ENCODE data around the gene ARID3A.
"Not testable (repeated sequence)": the region's sequence is repeated elsewhere in the genome, so short reads cannot be mapped to it uniquely, and the experiment has no call there.

The ARID3A gene

GRCh38 chr19:891421-892200 is 34.2 kb upstream of the ARID3A start:
- DNase-seq = not testable (repeated sequence)

- no peak for DNase-seq
These were observed 33.5 kb upstream of the ARID3A start for GRCh38 chr19:892243-892893.

- DNase-seq = peak; percentile 94
These were observed 32.7 kb upstream of the ARID3A start, which contains the start of the genes MED16 and RNU6-9 for GRCh38 chr19:892894-893689. Gene MED16 (minus strand): TSS chr19:893187. CDS start chr19:891131, 2,056 bp downstream. Gene RNU6-9 (plus strand): TSS chr19:893484.

DNA sequence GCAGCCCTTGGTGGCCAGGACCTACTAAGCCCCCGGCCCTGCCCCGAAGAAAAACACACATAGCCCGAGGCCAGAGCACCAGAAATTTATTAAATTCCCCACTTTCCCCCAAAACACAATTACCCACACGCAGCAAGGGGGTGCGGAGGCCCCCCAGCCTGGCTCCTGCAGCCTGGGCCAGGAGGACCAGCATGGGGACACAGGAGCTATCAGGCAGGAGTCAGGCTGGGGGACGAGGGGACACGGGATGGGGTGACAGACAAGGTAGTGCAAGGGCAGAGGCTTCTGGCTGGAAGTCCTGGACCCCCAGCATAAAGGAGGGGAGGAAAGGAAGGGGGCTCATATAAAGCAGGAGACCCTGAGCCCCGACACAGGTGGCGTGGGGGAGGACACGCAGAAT is 29.4 kb upstream of the ARID3A start:
- DNase-seq = no peak

GRCh38 chr19:896999-897398 is 28.8 kb upstream of the ARID3A start:
- no peak for DNase-seq

DNA sequence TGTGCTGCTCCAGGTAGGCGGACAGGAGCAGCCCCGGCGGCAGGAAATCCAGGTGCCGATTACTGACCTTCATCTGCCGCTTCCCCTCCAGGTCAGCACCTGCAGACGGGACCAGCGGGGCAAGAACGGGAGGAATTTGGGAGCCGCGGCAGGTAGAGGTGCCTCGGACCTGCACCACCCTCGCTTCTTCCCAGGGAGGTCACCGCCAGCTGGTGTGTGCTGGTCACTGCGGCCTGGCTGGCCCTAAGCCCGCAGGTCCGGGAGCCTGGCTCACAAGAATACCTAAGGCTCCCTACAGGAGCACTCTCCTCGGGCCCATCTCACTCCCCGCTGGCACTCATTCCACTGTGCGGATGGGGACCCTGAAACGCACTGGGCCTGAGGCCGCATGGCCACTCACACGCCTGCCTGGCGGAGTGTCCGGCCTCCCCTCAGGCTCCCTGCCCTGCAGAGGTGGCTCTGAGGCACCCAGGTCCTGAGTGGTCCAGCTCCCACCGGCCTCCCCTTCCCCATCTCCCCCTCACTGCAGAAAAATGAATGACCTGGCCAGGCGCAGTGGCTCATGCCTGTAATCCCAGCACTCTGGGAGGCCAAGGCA is 28.3 kb upstream of the ARID3A start:
- DNase-seq = no peak

- DNase-seq = no peak
These were observed 27.2 kb upstream of the ARID3A start for GRCh38 chr19:898663-899062.

DNA sequence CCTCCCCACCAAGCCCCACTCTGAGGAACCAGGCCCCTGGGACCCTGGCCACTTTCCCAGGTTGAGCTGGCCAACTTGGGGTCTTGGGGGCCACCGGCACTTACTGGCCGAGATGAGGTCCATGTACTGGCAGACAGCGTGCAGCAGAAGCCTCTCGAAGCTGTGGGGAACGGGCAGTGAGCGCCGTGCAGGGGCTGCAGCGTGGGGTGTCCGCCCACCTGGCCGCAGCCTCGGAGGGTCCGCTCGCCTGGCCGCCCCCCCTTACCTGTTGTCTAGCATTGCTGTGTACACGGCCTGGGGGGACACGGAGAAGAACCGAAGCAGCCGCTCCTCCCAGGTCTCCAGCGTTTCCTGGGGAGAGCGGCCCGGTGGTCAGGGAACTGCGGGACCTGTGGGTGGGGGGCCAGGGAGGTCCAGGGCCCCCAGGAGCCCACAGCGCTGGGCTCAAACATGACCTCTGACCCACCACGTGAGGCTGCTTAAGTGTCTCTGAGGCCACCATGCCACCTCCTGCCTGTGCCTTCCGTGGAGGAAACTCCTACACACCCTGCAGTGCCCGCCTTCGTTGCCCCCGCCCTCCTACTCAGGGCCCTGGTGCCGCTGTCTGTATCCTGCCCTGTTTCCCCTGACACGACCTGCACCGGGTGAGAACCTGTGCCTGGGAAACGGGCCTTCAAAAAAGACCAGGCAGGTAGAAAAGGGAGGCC is 26.3 kb upstream of the ARID3A start:
- no peak for DNase-seq

GRCh38 chr19:900043-900301 is 25.9 kb upstream of the ARID3A start:
- DNase-seq = no peak

DNA sequence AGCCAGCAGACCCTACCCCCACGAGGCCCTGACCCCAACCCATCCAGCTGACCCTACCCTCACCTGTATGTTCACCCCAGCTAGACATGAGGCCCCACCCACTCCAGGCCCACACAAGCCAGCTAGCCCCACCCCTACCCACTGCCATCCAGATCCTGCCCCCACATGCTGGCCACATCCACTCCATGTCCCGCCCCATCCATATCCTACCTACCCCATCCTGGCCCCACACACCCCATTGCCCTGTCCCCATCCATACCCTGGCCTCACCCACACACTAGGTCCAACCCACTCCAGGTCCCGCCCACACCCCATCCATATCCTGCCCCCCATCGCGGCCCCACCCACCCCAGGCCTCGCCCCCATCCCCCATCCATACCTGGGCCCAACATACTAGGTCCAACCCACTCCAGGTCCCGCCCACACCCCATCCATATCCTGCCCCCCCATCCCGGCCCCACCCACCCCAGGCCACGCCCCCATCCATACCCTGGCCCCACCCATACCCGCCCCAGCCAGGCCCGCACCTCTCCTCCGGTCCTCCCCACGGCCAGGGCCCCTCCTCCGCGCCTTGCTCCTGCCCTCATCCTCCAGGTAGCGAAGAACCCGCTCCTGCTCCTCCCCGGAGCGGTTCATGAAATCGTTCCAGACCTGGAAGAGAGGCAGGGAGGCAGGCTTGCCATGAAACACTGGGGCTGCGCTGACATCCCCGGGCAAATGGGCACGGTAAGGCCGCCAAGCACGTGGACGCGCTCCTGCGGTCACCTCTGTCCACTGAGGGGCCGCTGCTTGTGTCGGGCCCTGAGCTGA is 25.3 kb upstream of the ARID3A start:
- DNase-seq = peak; percentile 64

DNA sequence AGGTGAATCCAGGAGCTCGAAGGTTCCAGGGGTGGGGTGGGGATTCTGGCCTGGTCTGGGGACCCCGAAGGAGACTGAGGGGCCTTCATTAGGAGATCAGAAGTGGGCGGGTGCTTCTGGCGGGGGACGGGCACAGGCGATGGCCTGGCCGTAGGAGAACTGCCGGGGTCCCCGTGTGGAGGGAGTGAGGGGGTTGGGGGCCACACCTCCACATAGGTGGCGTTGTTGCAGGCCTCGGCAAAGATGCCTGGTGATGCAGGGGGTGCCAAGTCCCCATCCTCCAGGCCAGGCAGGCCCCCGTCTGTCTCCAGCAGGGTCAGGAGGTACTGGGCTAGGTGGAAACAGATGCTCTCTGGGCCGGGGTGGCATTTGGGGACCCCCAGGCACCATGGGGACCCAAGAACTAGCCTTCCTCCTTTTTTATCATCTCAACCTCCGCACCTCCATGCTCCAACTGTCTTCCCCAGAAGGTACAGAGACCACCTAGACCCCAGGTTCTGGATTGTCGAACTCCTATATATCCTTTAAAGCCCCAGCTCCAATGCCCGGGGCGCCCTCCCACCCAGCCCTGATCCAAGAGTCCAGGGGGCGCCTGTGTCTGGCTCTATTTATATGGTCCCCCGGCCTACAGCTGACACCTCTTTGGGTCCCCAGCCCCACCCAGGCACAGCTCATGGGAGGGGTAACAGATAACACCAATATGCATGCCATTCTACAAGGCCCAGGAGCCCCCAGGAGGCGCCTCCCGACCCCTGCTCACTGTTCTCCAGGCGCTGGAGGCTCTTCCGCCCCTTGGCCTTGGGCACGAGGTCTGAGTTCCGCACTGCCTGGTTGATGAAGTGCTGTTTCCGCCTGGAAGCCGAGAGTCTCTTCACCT is 24.4 kb upstream of the ARID3A start:
- DNase-seq = no peak

DNA sequence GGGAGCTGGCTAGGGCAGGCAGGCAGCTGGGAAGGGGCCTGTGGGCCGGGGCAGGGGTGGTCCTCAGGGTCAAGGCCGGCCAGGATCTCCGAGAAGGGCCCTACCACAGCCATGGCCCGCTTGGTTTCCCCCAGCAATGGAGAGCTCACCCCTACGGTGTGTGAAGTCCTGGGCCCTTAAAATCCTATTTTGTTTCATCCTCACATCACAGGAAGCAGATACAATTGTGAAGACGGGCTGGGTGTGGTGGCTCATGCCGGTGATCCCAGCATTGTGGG is 23.8 kb upstream of the ARID3A start:
- DNase-seq = no peak

GRCh38 chr19:902446-903226 is 23.2 kb upstream of the ARID3A start:
- no peak for DNase-seq

- DNase-seq = no peak
These were observed 22.5 kb upstream of the ARID3A start for GRCh38 chr19:903266-903797.

DNA sequence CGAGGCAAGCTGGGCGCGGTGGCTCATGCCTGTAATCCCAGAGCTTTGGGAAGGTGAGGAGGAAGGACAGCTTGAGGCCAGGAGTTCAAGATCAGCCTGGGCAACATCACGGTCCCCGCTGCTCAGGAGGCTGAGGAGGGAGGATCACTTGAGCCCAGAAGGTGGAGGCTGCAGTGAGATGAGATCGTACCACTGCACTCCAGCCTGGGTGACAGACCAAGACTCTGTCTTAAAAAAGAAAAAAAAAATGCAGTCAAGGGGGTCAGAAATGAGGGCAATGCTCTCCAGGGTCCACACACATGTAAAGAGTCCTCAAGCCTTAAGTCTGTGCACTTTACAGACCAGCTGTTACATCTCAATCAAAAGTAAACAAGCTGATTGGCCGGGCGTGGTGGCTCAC is 21.3 kb upstream of the ARID3A start:
- DNase-seq = no peak

GRCh38 chr19:906480-906879 is 19.4 kb upstream of the ARID3A start:
- DNase-seq = no peak

DNA sequence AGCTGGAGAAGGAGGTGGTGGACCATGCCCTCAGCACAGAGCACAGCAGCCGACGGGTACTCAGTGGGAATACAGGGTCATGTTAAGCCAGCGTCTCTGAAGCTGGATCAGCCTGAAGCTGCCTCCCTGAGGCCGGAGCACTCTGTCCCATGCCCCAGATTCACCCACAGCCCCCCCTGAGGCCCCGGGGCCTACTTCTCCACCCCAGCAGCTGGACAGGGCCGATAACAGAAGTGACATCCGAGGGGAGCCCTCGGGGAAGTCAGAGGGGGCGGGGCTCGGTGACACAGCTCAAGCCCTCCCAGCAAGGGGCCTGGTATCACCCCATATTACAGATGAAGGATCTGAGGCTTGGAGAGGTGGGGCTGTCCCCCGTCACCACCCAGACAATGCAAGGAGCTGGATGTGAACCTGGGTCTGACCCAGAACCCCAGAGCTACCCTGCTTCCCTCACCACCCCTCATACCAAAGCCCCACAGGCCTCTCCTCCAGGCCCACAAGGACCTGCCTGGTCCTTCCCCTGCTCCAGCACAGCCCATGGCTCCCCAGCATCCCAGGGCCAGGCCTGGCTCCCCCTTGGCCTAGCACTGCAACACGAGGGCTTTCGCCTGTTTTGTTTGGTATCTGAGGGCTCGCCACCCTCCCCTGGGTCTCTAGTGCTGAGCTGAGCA is 18.5 kb upstream of the ARID3A start:
- peak; percentile 99 for DNase-seq

DNA sequence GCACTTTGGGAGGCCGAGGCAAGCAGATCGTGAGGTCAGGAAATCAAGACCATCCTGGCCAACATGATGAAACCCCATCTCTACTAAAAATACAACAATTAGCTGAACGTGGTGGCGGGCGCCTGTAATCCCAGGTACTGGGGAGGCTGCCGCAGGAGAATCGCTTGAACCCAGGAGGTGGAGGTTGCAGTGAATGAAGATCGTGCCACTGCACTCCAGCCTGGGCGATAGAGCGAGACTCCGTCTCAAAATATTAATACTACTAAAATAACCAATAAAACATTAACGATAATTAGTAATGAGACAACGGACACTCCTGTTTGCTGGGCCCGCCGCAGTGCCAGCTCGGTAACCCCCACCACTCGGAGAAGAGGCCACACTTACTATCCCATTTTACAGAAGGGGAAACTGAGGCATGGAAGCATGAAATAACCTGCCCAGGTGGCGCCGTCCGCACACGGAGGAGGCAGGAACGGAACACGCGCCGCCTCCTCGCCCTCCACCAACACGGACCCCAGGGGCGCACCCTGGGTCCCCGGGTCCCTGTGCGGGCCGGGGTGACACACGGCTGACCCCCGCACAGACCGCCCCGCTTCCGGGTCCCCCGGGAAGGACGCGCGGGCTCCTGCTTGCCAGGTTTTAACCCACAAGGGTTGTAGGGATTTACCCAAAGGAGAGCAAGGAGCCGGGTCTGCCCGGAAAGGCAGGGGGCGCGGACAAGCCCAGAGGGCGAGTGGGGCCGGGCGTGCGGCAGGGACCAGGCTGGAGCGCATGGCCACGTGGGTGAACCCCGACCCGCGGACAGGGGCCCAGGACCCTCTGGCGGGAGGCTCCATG is 14.4 kb upstream of the ARID3A start:
- DNase-seq = no peak
